ENCODE results near the gene BSDC1. TPM values are rescaled to one million over a fixed set of nuclear protein-coding genes. Genes with fewer than 3 reads are reported as not detected.

The BSDC1 gene
- total RNA-seq, 1 experiment from 2014 or later, result 33.2 TPM

DNA sequence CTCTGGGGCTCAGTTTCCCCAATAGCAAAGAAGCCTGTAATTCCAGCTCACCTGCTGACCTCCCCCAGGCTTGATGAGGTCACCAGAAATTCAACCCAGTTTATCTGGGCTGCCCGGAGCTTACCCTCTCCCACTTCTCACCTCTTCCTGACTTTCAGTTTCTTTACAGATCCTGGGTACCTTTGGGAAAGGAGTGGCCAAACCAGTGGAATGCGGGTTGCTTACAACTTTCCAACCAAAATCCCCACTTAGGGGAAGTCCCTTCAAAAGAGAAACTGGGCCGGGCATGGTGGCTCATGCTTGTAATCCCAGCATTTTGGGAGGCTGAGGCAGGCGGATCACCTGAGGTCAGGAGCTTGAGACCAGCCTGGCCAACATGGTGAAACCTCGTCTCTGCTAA lies 52.3 kb downstream of the BSDC1 start:
- ChIA-PET CTCF (no interaction called here), POLR2A (interaction anchor here (0.7 kb wide), 1 partner anchor 10 kb away, joined by 3 read pairs; no protein-coding TSS in a partner anchor)
- Histone ChIP-seq H3K4me3 (ENCODE audit: low read depth, low read length) (no peak overlapping the region), H3K27me3 (replicated peaks; ENCODE audit: control insufficient read depth, insufficient read depth, low read length) (no peaks in the 10 kb centered on the region), H3K9me3 (no peaks in the 10 kb centered on the region), H3K4me1 (0 out of 2 replicates have a peak, but pooled peaks cover 4% of the 10 kb centered on the region), H3K36me3 (ENCODE audit: control insufficient read depth, insufficient read depth, low read length) (no peaks in the 10 kb centered on the region)
- no peak for DNase-seq
- Mint-ChIP-seq H3K4me1 (ENCODE audit: low read depth, unreplicated experiment) (peaks cover 16% of the 10 kb centered on the region), H3K27ac (ENCODE audit: unreplicated experiment) (no peak overlapping the region), H3K27me3 (ENCODE audit: insufficient read depth, unreplicated experiment) (no peaks in the 10 kb centered on the region), H3K9me3 (ENCODE audit: unreplicated experiment) (no peaks in the 10 kb centered on the region), H3K36me3 (ENCODE audit: insufficient read depth, unreplicated experiment) (peaks cover 8% of the 10 kb centered on the region), H3K4me3 (ENCODE audit: unreplicated experiment) (no peak overlapping the region)
- no peak for TF ChIP-seq CTCF (IDR thresholded peaks at IDR 0.05; ENCODE audit: insufficient read depth in 1 of 2, low read depth in 1 of 2, low read length in 1 of 2, severe bottlenecking in 1 of 2, unreplicated experiment in 1 of 2)
- no TSS peak for BruUV-seq (replicated peaks)
- intact Hi-C loops (cut with micrococcal nuclease; ENCODE audit: unreplicated experiment), result no loop called here

DNA sequence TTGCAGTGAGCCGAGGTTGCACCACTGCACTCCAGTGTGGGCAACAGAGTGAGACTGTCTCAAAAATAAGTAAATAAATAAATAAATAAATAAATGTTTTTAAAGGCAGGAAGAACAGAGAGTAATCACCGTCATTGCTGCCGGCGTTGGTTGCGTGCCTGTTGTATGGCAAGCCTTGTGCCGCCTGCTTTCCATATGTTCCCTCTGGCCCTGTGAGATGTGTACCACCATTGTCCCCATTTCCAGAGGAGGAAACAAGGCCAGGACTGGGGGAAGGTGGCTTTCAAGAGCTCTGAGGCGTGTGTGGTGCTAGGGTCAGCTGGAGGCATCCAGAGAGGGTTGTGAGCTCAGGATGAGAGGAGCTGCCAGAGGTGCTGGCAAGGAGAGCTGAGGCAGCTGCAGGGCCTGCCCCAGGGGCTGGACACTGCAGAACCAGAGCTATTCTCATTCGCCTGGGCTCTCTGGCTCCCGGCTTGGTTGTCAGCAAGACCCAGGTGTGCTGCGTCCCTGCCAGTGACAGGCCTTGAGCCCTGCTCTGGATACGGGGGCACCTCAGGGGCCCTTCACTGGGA lies 53.0 kb downstream of the BSDC1 start:
- Mint-ChIP-seq H3K4me3 (ENCODE audit: unreplicated experiment) (no peak overlapping the region), H3K27me3 (ENCODE audit: insufficient read depth, unreplicated experiment) (no peaks in the 10 kb centered on the region), H3K4me1 (ENCODE audit: low read depth, unreplicated experiment) (peaks cover 10% of the 10 kb centered on the region), H3K36me3 (ENCODE audit: insufficient read depth, unreplicated experiment) (peaks cover 15% of the 10 kb centered on the region), H3K27ac (ENCODE audit: unreplicated experiment) (no peak overlapping the region), H3K9me3 (ENCODE audit: unreplicated experiment) (no peaks in the 10 kb centered on the region)
- Histone ChIP-seq H3K4me1 (0 out of 2 replicates have a peak, but pooled peaks cover 4% of the 10 kb centered on the region), H3K9me3 (no peaks in the 10 kb centered on the region), H3K36me3 (ENCODE audit: control insufficient read depth, insufficient read depth, low read length) (no peaks in the 10 kb centered on the region), H3K4me3 (ENCODE audit: low read depth, low read length) (no peak overlapping the region), H3K27me3 (replicated peaks; ENCODE audit: control insufficient read depth, insufficient read depth, low read length) (no peaks in the 10 kb centered on the region)
- no peak for TF ChIP-seq CTCF (IDR thresholded peaks at IDR 0.05; ENCODE audit: insufficient read depth in 1 of 2, low read depth in 1 of 2, low read length in 1 of 2, severe bottlenecking in 1 of 2, unreplicated experiment in 1 of 2)
- BruUV-seq (replicated peaks), result no TSS peak
- ChIA-PET CTCF (interaction anchor here (0.6 kb wide), 1 partner anchor 173 kb away, joined by 5 read pairs; no protein-coding TSS in a partner anchor), POLR2A (no interaction called here)
- no peak for DNase-seq
- intact Hi-C loops (cut with micrococcal nuclease; ENCODE audit: unreplicated experiment), result no loop called here

GRCh38 chr1:32339363-32339978 lies 54.8 kb downstream of the BSDC1 start:
- POLR2A ChIA-PET, result no interaction called here
- Histone ChIP-seq H3K4me3 (ENCODE audit: low read depth, low read length) (no peak overlapping the region), H3K4me1 (peaks cover 9% of the 10 kb centered on the region; the same call in 1 of the 2 replicates), H3K27me3 (replicated peaks; ENCODE audit: control insufficient read depth, insufficient read depth, low read length) (no peaks in the 10 kb centered on the region), H3K36me3 (ENCODE audit: control insufficient read depth, insufficient read depth, low read length) (0 out of 2 replicates have a peak, but pooled peaks cover 1% of the 10 kb centered on the region), H3K9me3 (no peaks in the 10 kb centered on the region)
- TF ChIP-seq CTCF (IDR thresholded peaks at IDR 0.05; ENCODE audit: insufficient read depth in 1 of 2, low read depth in 1 of 2, low read length in 1 of 2, severe bottlenecking in 1 of 2, unreplicated experiment in 1 of 2), result no peak
- BruUV-seq (replicated peaks), result no TSS peak
- intact Hi-C loops (cut with micrococcal nuclease; ENCODE audit: unreplicated experiment), result no loop called here
- Mint-ChIP-seq H3K27me3 (ENCODE audit: insufficient read depth, unreplicated experiment) (no peaks in the 10 kb centered on the region), H3K27ac (ENCODE audit: unreplicated experiment) (no peak overlapping the region), H3K36me3 (ENCODE audit: insufficient read depth, unreplicated experiment) (peaks cover 22% of the 10 kb centered on the region), H3K4me3 (ENCODE audit: unreplicated experiment) (no peak overlapping the region), H3K4me1 (ENCODE audit: low read depth, unreplicated experiment) (no peaks in the 10 kb centered on the region), H3K9me3 (ENCODE audit: unreplicated experiment) (no peaks in the 10 kb centered on the region)
- CTCF ChIA-PET, result no interaction called here
- no peak for DNase-seq
